Keratinocyte (primary cell): Measurements from ENCODE around the gene ATF3.

Source experiments
- CTCF ChIP-seq, 3 experiments: IDR thresholded peaks in 1 of 3; conservative IDR thresholded peaks in 1 of 3; optimal IDR thresholded peaks in 1 of 3; 2 replicates in 2 of 3; 3 replicates in 1 of 3; pipeline versions ENCODE3 to v1.5.1; 2011; ENCODE audit warnings: low read length in 3 of 3, mild to moderate bottlenecking in 3 of 3, moderate library complexity in 2 of 3, control low read depth in 1 of 3, inconsistent platforms in 1 of 3; ENCODE audit not compliant: insufficient read depth in 2 of 3; ENCODE audit errors: extremely low read depth in 1 of 3
- EZH2 ChIP-seq: IDR thresholded peaks from one replicate; pipeline ENCODE4 v1.6.1; 2012; ENCODE audit warnings: inconsistent platforms, mild to moderate bottlenecking, low read length, moderate library complexity

- TF ChIP-seq CTCF (optimal IDR thresholded peaks at IDR 0.05 in 1 of 3, IDR thresholded peaks at IDR 0.05 in 1 of 3, conservative IDR thresholded peaks at IDR 0.05 in 1 of 3; ENCODE audit: extremely low read depth in 1 of 3, insufficient read depth in 2 of 3, low read length in 3 of 3) (no peak), EZH2 (no peak)
Observed at GRCh38 chr1:212568978-212569537, 39.5 kb upstream of the ATF3 start.
